Measurements from ENCODE around the gene OTOP3. TPM values are rescaled to one million over a fixed set of nuclear protein-coding genes. Genes with fewer than 3 reads are reported as not detected.
A peak's percentile ranks its signal among the peaks of the same experiment; 100 is the strongest.

The OTOP3 gene
- total RNA-seq, 1 experiment from 2014 or later = not detected

GRCh38 chr17:74972107-74972972, 36.6 kb downstream of the OTOP3 start, which contains the start of gene HID1:
HID1 (minus strand) TSS chr17:74972759; CDS start chr17:74972656, 103 bp downstream.
- no peaks in the 10 kb centered on the region for H4K20me1 ChIP-seq (ENCODE audit: control insufficient read depth, insufficient read depth, insufficient read length)
- no peak within 1 kb of the TSS for H2BK120ac ChIP-seq (ENCODE audit: low read depth, low read length, poor library complexity, severe bottlenecking)
- H3K27ac ChIP-seq (ENCODE audit: insufficient read length, low read depth, low read length) = no peak within 1 kb of the TSS
- no peak within 1 kb of the TSS for H3K27ac Mint-ChIP-seq
- no peak within 1 kb of the TSS for H2BK5ac ChIP-seq (ENCODE audit: insufficient read length, low read length)
- H3K27me3 Mint-ChIP-seq (ENCODE audit: low read depth) = peaks cover 60% of the 10 kb centered on the region
- no peaks in the 10 kb centered on the region for H3K79me2 ChIP-seq (ENCODE audit: insufficient read depth, low read length)
- H3T11ph ChIP-seq (ENCODE audit: low read length) = no peak within 1 kb of the TSS
- H3K4ac ChIP-seq (ENCODE audit: low read depth, low read length) = no peak within 1 kb of the TSS
- H2AFZ ChIP-seq (ENCODE audit: low read length) = no peak within 1 kb of the TSS
- H3K79me1 ChIP-seq (ENCODE audit: insufficient read depth, low read depth, low read length, poor library complexity, severe bottlenecking) = no peaks in the 10 kb centered on the region
- no peak within 1 kb of the TSS for H2BK15ac ChIP-seq (ENCODE audit: low read depth, low read length)
- peaks cover 0 to 2% of the 10 kb centered on the region in 2 experiments; a peak in 1 of 5 replicates for H3K9me3 Mint-ChIP-seq
- peak within 1 kb of the TSS; percentile 84 for H3K4me2 ChIP-seq (ENCODE audit: insufficient read depth, insufficient read length, low read length)
- H3K9me3 ChIP-seq (ENCODE audit: control insufficient read depth, low read depth, low read length) = no peaks in the 10 kb centered on the region
- TF ChIP-seq CTCF (conservative IDR thresholded peaks at IDR 0.05) = no peak
- H3K23ac ChIP-seq (ENCODE audit: insufficient read length, low read depth, low read length) = no peak within 1 kb of the TSS
- H3K4me1 Mint-ChIP-seq = peaks cover 10 to 19% of the 10 kb centered on the region in 2 experiments
- no peaks in the 10 kb centered on the region for H3K36me3 Mint-ChIP-seq (ENCODE audit: insufficient read depth in 1 of 3, low read depth in 3 of 3)
- H3K4me3 Mint-ChIP-seq = peak within 1 kb of the TSS; percentile 67 to 83
- no peak within 1 kb of the TSS for H4K8ac ChIP-seq (replicated peaks; ENCODE audit: insufficient read length, low read depth, low read length)
- no peak within 1 kb of the TSS for H2BK20ac ChIP-seq (ENCODE audit: low read depth, low read length, poor library complexity, severe bottlenecking)
- peaks cover 8% of the 10 kb centered on the region for H3K23me2 ChIP-seq (ENCODE audit: insufficient read length, low read depth, low read length, poor library complexity, severe bottlenecking)
- H3K56ac ChIP-seq (ENCODE audit: insufficient read length, low read depth, low read length) = no peak within 1 kb of the TSS
- no peak within 1 kb of the TSS for H2BK12ac ChIP-seq (ENCODE audit: insufficient read length, low read depth, low read length)
- H3K18ac ChIP-seq (ENCODE audit: insufficient read length, low read depth, low read length) = no peak within 1 kb of the TSS
- no peak within 1 kb of the TSS for H4K5ac ChIP-seq (ENCODE audit: insufficient read length, low read depth, low read length)
- no CpG with 5 or more reads among the region's 95 CpGs for WGBS (ENCODE audit: extremely low coverage, insufficient read length, low lambda C conversion rate)
- DNase-seq = peak; percentile 93
- H3K9ac ChIP-seq (ENCODE audit: extremely low read depth, insufficient read length, low read length) = no peak within 1 kb of the TSS
- no peak within 1 kb of the TSS for H2AK5ac ChIP-seq (ENCODE audit: insufficient read length, low read length)
- H3K14ac ChIP-seq (ENCODE audit: insufficient read depth, low read length) = 0 out of 2 replicates have a peak within 1 kb of the TSS, but pooled peaks have one; percentile 58
- H3K27me3 ChIP-seq (ENCODE audit: insufficient read depth, low read length) = peaks cover 19% of the 10 kb centered on the region
- no peaks in the 10 kb centered on the region; the same call in 1 of the 2 replicates for H3K4me1 ChIP-seq (ENCODE audit: insufficient read depth, low read length)
- no peak within 1 kb of the TSS for H4K91ac ChIP-seq (ENCODE audit: insufficient read length, low read depth, low read length)

All from H9 (cell line).